Peyer's patch (tissue), 4 donors: Measurements from ENCODE around the gene LASP1. TPM values are rescaled to one million over a fixed set of nuclear protein-coding genes. Genes with fewer than 3 reads are reported as not detected.

Experiments used
- DNase-seq, 3 donors: peaks; one replicate each; pipeline ENCODE4 v3.0.0-alpha.2; 2017 to 2019
- H3K27ac ChIP-seq, 4 donors: fragments of 200-600 bp; sonication (generic); one replicate each; pipeline ENCODE4 v1.5.1; 2016 to 2019
- H3K27me3 ChIP-seq, 2 donors: fragments of 200-600 bp; sonication (generic); one replicate each; pipeline ENCODE4 v1.5.1; 2019
- H3K36me3 ChIP-seq, 3 donors: fragments of 200-600 bp; sonication (generic); one replicate each; pipeline ENCODE4 v1.5.1; 2016 to 2019
- H3K4me1 ChIP-seq, 4 donors: fragments of 200-600 bp; sonication (generic); one replicate each; pipeline ENCODE4 v1.5.1; 2016 to 2019
- H3K4me3 ChIP-seq, 4 donors: fragments of 200-600 bp; sonication (generic); 1 replicate in 3 of 4; 2 replicates in 1 of 4; pipeline ENCODE4 v1.5.1; 2016 to 2019; ENCODE audit warnings: mild to moderate bottlenecking in 1 of 4
- H3K9me3 ChIP-seq, 4 donors: fragments of 200-600 bp; sonication (generic); one replicate each; pipeline ENCODE4 v1.5.1; 2016 to 2019; ENCODE audit warnings: mild to moderate bottlenecking in 1 of 4
- POLR2A ChIP-seq, 2 donors: fragments of 450-650 bp; IDR thresholded peaks; one replicate each; pipeline ENCODE4 v1.5.1; 2017; ENCODE audit warnings: antibody characterized with exemption in 2 of 2, mild to moderate bottlenecking in 2 of 2, moderate library complexity in 2 of 2
- total RNA-seq, 4 donors: library from RNA; depleted of rRNA; stranded (reverse); fragments of >200 nt; gene quantifications; one replicate each; pipeline ENCODE4 v1.1.0, GENCODE V29; 2016
- TF ChIP-seq, protein P1 (sequence below), 6 experiments: fragments of 450-650 bp in 4 of 6; fragments of 200-600 bp in 2 of 6; sonication (generic) in 1 of 6; IDR thresholded peaks; one replicate each; pipeline ENCODE4 v1.5.1; 2017 to 2019; ENCODE audit warnings: antibody characterized with exemption in 6 of 6, mild to moderate bottlenecking in 3 of 6, moderate library complexity in 1 of 6

Gene LASP1
- total RNA-seq, 4 donors from 2014 or later, result 166 to 654 (median 590) TPM

DNA sequence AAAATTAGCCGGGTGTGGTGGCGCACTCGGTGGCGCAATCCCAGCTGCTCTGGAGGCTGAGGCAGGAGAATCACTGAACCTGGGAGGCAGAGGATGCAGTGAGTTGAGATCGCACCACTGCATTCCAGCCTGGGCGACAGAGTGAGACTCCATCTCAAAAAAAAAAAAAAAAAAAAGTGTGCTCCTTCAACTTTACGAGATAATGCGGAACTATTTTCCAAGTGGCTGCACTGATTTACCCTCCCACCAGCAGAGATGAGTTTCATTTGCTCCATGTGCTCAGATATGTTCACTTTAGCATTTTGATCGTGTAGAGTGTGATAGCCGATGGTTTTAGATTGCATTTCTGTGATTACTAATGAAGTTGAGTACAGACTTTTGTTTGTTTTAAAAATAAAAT lies 35.5 kb downstream of the LASP1 start:
- no peak for TF ChIP-seq POLR2A (IDR thresholded peaks at IDR 0.05)
- TF ChIP-seq, protein P1, sequence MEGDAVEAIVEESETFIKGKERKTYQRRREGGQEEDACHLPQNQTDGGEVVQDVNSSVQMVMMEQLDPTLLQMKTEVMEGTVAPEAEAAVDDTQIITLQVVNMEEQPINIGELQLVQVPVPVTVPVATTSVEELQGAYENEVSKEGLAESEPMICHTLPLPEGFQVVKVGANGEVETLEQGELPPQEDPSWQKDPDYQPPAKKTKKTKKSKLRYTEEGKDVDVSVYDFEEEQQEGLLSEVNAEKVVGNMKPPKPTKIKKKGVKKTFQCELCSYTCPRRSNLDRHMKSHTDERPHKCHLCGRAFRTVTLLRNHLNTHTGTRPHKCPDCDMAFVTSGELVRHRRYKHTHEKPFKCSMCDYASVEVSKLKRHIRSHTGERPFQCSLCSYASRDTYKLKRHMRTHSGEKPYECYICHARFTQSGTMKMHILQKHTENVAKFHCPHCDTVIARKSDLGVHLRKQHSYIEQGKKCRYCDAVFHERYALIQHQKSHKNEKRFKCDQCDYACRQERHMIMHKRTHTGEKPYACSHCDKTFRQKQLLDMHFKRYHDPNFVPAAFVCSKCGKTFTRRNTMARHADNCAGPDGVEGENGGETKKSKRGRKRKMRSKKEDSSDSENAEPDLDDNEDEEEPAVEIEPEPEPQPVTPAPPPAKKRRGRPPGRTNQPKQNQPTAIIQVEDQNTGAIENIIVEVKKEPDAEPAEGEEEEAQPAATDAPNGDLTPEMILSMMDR (IDR thresholded peaks at IDR 0.05), result no peak
- H3K4me1 ChIP-seq, result peaks cover 0 to 79% (median 3%) of the 10 kb centered on the region in 4 donors
- no peaks in the 10 kb centered on the region for H3K27me3 ChIP-seq
- no peaks in the 10 kb centered on the region for H3K9me3 ChIP-seq
- H3K4me3 ChIP-seq, result no peak overlapping the region
- no peak for DNase-seq
- H3K27ac ChIP-seq, result no peak overlapping the region
- peaks cover 0 to 71% (median 0%) of the 10 kb centered on the region in 3 donors for H3K36me3 ChIP-seq

DNA sequence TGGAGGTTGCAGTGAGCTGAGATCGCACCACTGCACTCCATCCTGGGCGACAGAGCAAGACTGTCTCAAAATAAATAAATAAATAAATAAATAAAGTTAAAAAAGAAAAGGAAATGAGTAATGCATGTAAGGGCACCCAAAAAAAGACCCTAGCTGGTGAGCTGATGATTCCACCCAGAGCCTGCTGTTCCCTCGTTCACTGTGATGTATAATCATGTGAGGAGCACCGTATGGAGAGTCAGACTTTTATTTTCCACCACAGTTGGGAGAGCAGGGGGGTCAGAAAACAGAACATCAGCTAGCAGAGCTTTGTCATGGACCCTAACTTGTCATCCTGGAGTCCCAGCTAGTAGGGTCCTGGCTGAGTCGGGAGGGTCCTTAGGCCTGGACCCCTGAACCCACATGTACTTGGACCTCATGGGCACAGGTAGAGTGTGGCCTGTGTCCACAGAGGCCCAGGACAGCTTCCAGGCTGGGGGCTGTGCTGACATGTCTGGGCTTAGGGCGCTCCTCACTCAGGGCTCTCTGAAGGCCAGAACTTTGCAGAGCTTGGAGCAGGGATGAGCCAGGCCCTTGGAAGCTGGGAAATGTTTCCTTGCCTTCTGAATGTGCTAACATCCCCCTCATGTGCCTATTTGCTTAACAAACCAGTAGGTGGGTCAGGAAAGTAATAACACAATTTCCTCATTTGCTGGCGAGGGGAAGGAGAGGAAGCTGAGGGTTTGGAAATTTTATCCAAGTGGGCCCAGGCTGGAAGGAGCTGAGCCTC lies 36.8 kb downstream of the LASP1 start:
- Histone ChIP-seq H3K9me3 (no peaks in the 10 kb centered on the region), H3K36me3 (peaks cover 0 to 68% (median 0%) of the 10 kb centered on the region in 3 donors), H3K4me1 (peaks cover 0 to 79% (median 0%) of the 10 kb centered on the region in 4 donors), H3K27me3 (no peaks in the 10 kb centered on the region), H3K27ac (peak overlapping the region in 1 of 4 donors; percentile 46), H3K4me3 (no peak overlapping the region)
- no peak for DNase-seq
- no peak for TF ChIP-seq POLR2A (IDR thresholded peaks at IDR 0.05)
- TF ChIP-seq, protein P1 (IDR thresholded peaks at IDR 0.05), result no peak

DNA sequence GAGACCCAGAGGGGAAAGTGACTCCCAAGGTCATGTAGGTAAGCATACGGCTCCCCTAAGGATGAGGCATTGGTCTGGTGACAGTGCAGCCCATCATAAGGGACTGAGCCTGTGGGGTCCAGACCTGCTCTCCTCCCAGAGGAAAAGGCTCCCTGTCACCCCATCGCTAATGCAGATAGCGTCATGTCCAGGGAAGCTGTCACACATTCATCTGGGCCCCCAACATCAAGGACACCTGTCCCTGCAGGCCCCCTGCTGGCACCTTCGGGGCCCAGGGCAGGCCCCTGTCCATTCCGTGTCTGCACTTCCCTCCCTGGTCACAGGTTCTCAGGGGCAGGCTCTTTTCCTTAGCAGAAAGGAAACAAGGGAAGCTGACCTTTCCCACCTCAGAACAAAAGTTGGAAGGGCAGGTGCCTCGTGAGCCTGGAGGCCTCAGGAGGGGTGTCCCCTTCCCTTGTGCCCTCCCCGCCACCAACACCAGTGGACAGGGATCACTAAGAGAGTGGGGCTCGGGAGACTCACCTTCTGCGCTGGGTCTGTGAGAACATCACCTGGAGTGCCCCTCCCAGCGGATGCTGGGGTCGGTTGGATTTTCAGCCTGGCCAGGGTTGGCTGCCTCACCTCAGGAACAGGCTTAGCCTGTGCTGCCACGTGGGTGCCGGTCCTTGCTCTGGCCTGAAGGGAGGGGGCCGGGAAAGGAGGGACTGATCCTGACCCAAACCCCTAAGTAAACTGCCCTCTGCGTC lies 38.2 kb downstream of the LASP1 start:
- Histone ChIP-seq H3K27ac (peak overlapping the region in 3 of 4 donors; percentile 30 to 46 (median 42)), H3K36me3 (peaks cover 0 to 65% (median 0%) of the 10 kb centered on the region in 3 donors), H3K4me1 (peaks cover 0 to 79% (median 3%) of the 10 kb centered on the region in 4 donors), H3K9me3 (no peaks in the 10 kb centered on the region), H3K4me3 (no peak overlapping the region), H3K27me3 (no peaks in the 10 kb centered on the region)
- DNase-seq, result peak in 1 of 3 donors; percentile 44
- no peak for TF ChIP-seq POLR2A (IDR thresholded peaks at IDR 0.05)
- TF ChIP-seq, protein P1 (IDR thresholded peaks at IDR 0.05), result no peak

DNA sequence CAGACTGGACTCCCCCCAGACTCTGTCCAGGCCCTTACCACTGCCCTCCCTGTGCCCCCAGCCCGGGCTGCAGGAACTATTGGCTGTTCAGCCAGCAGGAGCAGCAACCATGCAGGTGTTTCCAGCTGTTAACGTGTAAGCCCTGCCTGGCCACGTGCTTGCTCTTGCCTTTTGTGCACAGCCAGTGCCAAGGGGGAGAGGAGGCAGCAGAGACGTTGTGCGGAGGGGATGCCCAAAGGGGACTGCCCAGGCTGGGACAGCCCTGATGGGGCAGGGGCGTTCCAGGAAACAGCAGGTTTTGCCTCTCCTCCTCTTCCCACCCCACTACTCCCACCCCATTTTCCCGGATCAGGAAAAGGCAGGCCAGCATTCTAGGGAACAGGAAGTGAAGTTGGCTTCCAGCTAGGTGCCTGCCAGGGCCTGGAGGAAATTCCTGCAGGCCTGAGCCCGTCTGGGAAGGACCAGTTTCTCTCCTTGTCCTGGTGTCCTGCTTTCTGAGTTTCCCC lies 38.9 kb downstream of the LASP1 start:
- DNase-seq, result peak in 1 of 3 donors; percentile 51
- Histone ChIP-seq H3K27ac (peak overlapping the region in 3 of 4 donors; percentile 30 to 42 (median 36)), H3K4me3 (no peak overlapping the region), H3K4me1 (peaks cover 0 to 79% (median 3%) of the 10 kb centered on the region in 4 donors), H3K36me3 (peaks cover 0 to 65% (median 0%) of the 10 kb centered on the region in 3 donors), H3K9me3 (no peaks in the 10 kb centered on the region), H3K27me3 (no peaks in the 10 kb centered on the region)
- no peak for TF ChIP-seq POLR2A (IDR thresholded peaks at IDR 0.05)
- TF ChIP-seq, protein P1 (IDR thresholded peaks at IDR 0.05), result no peak

DNA sequence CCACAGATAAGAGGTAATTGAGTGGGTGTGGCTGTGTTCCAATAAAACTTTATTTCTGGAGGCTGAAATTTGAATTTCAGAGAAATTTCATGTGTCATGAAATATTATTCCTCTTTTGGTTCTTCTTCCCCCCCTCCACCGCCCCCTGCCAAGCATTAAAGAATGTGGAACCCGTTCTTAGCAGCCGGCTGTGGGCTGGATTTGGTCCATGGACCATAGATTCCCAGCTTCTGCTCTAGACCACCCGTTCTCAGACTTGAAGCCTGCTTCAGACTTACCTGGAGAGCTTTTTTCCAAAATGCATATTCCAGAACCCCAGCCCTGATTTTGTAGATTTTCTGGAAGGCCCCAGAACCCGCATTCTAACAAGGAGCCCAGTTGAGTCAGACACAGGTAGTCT lies 40.5 kb downstream of the LASP1 start:
- Histone ChIP-seq H3K27me3 (no peaks in the 10 kb centered on the region), H3K4me1 (peaks cover 0 to 95% (median 6%) of the 10 kb centered on the region in 4 donors), H3K36me3 (peaks cover 0 to 65% (median 0%) of the 10 kb centered on the region in 3 donors), H3K27ac (no peak overlapping the region), H3K9me3 (no peaks in the 10 kb centered on the region), H3K4me3 (no peak overlapping the region)
- TF ChIP-seq, protein P1 (IDR thresholded peaks at IDR 0.05), result no peak
- TF ChIP-seq POLR2A (IDR thresholded peaks at IDR 0.05), result no peak
- peak in 1 of 3 donors; percentile 30 for DNase-seq
